Pancreas (tissue), 10 donors: ENCODE data around the gene NHP2. TPM values are rescaled to one million over a fixed set of nuclear protein-coding genes. Genes with fewer than 3 reads are reported as not detected.

Experiments
- ATAC-seq, 4 donors: fragments of 200-7000 bp; cut with Tn5 transposase; one replicate each; pipeline versions ENCODE4 v1.8.0 to v1.9.1; 2020; ENCODE audit warnings: mild to moderate bottlenecking in 4 of 4, moderate library complexity in 4 of 4
- DNase-seq, 6 donors: peaks; one replicate each; pipeline ENCODE4 v3.0.0-alpha.2; 2020
- FAIRE-seq: peaks from 2 replicates; lab custom pipeline; 2012; peaks lifted over from hg19 to GRCh38; lab: Jason Lieb, UNC
- H3K27ac ChIP-seq, 4 donors: fragments of 200-600 bp; sonication (generic); 1 replicate in 3 of 4; 2 replicates in 1 of 4; pipeline versions ENCODE4 v1.5.0 to v1.8.0; 2020
- H3K27me3 ChIP-seq, 4 donors: fragments of 200-600 bp; one replicate each; pipeline ENCODE4 v1.8.0; 2021
- H3K36me3 ChIP-seq, 3 donors: fragments of 200-600 bp; sonication (generic) in 1 of 3; one replicate each; pipeline versions ENCODE4 v1.5.0 to v1.8.0; 2020 to 2021
- H3K4me1 ChIP-seq, 3 donors: fragments of 200-600 bp; one replicate each; pipeline ENCODE4 v1.8.0; 2021
- H3K4me3 ChIP-seq, 4 donors: fragments of 200-600 bp; sonication (generic) in 2 of 4; one replicate each; pipeline versions ENCODE4 v1.5.0 to v1.8.0; 2020 to 2021
- H3K9me3 ChIP-seq, 4 donors: fragments of 200-600 bp; one replicate each; pipeline ENCODE4 v1.8.0; 2021
- WGBS, 2 donors: extraction: QIAGEN DNeasy Blood & Tissue Kit; methylation state at CpG; one replicate each; pipeline ENCODE4 v1.1.7; 2013; 5-methylcytosine and 5-hydroxymethylcytosine counted together
- intact Hi-C, 3 donors: fragments of 100-400 bp; cut with DNase I; formaldehyde crosslinking; loops; one replicate each; pipeline versions ENCODE4 v1.11.1 to v1.14.2; 2022
- polyA plus RNA-seq, 2 donors: library from polyadenylated mRNA; stranded (reverse); fragments of 200-250 nt; gene quantifications; one replicate each; pipeline ENCODE4 v1.2.3, GENCODE V29; 2013
- total RNA-seq, 6 donors: library from RNA; stranded (reverse); fragmentation: NEBNext Ultra II Directional in 4 of 6; extraction: Animal tissue kit (Norgen Biotek cat#: 25700) in 4 of 6; gene quantifications; one replicate each; pipeline versions ENCODE4 v1.2.1 to v1.2.4, GENCODE V29; 2021 to 2023
- TF ChIP-seq, protein P1 (sequence below), 4 donors: fragments of 200-600 bp; sonication (generic) in 3 of 4; IDR thresholded peaks; one replicate each; pipeline versions ENCODE4 v1.5.0 to v1.8.0; 2021; ENCODE audit warnings: antibody characterized with exemption in 4 of 4
- donor health status: healthy with polysubstance abuse.
- donor health status: DM: no; HTN: no; CAD: no; lungs with moderate emphysema.
- donor health status: DM: no; HTN: no; CAD: no.
- donor health status: control.
- donor health status: control.
- donor health status: Bipolar disorder and iron deficiency.
- donor health status: DM: yes; HTN: yes; CAD: no.
- donor health status: DM: no; HTN: no; CAD: no.
- donor health status: DM: no; HTN: no; CAD: no.
- donor health status: DM: yes; HTN: yes; CAD: no.

Gene NHP2
- total and polyA plus RNA-seq, 8 donors: 34.6 to 84.7 (median 54.1) TPM

GRCh38 chr5:178115136-178115813, 38.4 kb downstream of the NHP2 start:
- no peak overlapping the region for H3K4me3 ChIP-seq
- 74 to 79% methylated on average over 12 of the region's 12 CpGs for WGBS, 2 donors
- FAIRE-seq: no peak
- peaks cover 0 to 10% (median 0%) of the 10 kb centered on the region in 3 donors for H3K4me1 ChIP-seq
- no peak for ATAC-seq
- DNase-seq: no peak
- intact Hi-C loops: no loop called here
- H3K36me3 ChIP-seq: no peaks in the 10 kb centered on the region
- H3K9me3 ChIP-seq: no peaks in the 10 kb centered on the region
- TF ChIP-seq, protein P1, sequence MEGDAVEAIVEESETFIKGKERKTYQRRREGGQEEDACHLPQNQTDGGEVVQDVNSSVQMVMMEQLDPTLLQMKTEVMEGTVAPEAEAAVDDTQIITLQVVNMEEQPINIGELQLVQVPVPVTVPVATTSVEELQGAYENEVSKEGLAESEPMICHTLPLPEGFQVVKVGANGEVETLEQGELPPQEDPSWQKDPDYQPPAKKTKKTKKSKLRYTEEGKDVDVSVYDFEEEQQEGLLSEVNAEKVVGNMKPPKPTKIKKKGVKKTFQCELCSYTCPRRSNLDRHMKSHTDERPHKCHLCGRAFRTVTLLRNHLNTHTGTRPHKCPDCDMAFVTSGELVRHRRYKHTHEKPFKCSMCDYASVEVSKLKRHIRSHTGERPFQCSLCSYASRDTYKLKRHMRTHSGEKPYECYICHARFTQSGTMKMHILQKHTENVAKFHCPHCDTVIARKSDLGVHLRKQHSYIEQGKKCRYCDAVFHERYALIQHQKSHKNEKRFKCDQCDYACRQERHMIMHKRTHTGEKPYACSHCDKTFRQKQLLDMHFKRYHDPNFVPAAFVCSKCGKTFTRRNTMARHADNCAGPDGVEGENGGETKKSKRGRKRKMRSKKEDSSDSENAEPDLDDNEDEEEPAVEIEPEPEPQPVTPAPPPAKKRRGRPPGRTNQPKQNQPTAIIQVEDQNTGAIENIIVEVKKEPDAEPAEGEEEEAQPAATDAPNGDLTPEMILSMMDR (IDR thresholded peaks at IDR 0.05): no peak
- no peaks in the 10 kb centered on the region for H3K27me3 ChIP-seq
- H3K27ac ChIP-seq: no peak overlapping the region

DNA sequence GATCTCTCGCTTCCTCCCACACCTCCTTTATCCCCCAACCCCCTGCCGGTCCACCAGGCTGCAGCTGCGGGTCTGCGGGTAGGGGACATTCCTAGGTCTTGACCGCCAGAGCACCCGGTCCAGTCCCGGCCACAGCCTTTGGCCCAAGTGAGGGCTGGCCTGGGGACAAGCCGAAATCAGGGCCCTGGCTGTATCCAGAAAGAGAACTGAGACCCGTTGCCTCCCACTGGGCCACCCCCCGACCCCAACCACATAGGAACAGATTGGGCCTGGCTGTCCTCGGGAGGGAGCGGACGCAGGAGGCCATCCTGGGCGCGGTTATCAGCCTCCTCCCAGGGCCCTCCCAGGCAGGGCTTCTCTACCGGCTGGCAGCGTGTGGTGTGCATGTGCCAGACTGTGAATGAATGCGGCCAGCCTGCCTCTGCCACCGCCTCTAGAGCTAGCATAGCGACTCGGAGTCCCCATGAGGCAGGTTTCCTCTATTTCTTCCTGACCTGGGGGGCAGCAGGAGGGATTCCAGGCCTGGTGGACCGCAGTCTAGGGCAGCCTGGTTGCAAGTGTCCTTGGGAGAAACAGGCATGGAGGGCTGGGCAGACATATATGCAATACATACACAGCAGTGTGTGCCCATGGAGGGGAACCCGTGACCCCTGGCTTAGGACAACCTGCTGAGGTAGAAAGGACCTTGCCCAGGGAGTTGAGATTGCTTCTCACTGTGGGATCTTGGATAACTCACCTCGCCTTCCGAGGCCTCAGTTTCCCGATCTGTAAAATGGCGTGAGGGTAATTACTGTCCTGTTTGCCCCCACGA, 39.2 kb downstream of the NHP2 start:
- DNase-seq (peak in 1 of 6 donors; percentile 30), ATAC-seq (peak; percentile 31 to 67 (median 50)), FAIRE-seq (no peak)
- 18 to 20% methylated on average over 28 of the region's 28 CpGs for WGBS, 2 donors
- intact Hi-C loops: no loop called here
- no peaks in the 10 kb centered on the region for H3K27me3 ChIP-seq
- H3K4me3 ChIP-seq: peak overlapping the region in 3 of 4 donors; percentile 24 to 56 (median 42)
- H3K9me3 ChIP-seq: no peaks in the 10 kb centered on the region
- peaks cover 0 to 10% (median 0%) of the 10 kb centered on the region in 3 donors for H3K4me1 ChIP-seq
- TF ChIP-seq, protein P1 (IDR thresholded peaks at IDR 0.05): no peak
- no peaks in the 10 kb centered on the region for H3K36me3 ChIP-seq
- H3K27ac ChIP-seq: no peak overlapping the region

- H3K9me3 ChIP-seq: no peaks in the 10 kb centered on the region
- ATAC-seq (peak in 3 of 4 donors; percentile 13 to 36 (median 13)), DNase-seq (peak in 1 of 6 donors; percentile 42), FAIRE-seq (no peak)
- peak overlapping the region; percentile 24 to 56 (median 38) for H3K4me3 ChIP-seq
- H3K36me3 ChIP-seq: no peaks in the 10 kb centered on the region
- H3K4me1 ChIP-seq: peaks cover 0 to 10% (median 0%) of the 10 kb centered on the region in 3 donors
- TF ChIP-seq, protein P1 (IDR thresholded peaks at IDR 0.05): no peak
- H3K27ac ChIP-seq: no peak overlapping the region
- WGBS, 2 donors: 1 to 2% methylated on average over 38 to 41 of the region's 41 CpGs
- no peaks in the 10 kb centered on the region for H3K27me3 ChIP-seq
- intact Hi-C loops: no loop called here
These were observed 39.8 kb downstream of the NHP2 start for GRCh38 chr5:178113841-178114324.

GRCh38 chr5:178113141-178113787, 40.4 kb downstream of the NHP2 start, which contains the start of gene N4BP3:
N4BP3 (plus strand) TSS chr5:178113532; CDS start chr5:178119584, 6,052 bp downstream.
- WGBS, 2 donors: 1 to 3% methylated on average over 45 to 96 of the region's 96 CpGs
- ATAC-seq (peak; percentile 86 to 90 (median 88)), DNase-seq (peak in 5 of 6 donors; percentile 56 to 86 (median 75)), FAIRE-seq (no peak)
- TF ChIP-seq, protein P1 (IDR thresholded peaks at IDR 0.05): no peak
- peak within 1 kb of the TSS; percentile 24 to 56 (median 38) for H3K4me3 ChIP-seq
- intact Hi-C loops: no loop called here
- H3K4me1 ChIP-seq: peaks cover 0 to 10% (median 0%) of the 10 kb centered on the region in 3 donors
- H3K36me3 ChIP-seq: no peaks in the 10 kb centered on the region
- no peaks in the 10 kb centered on the region for H3K9me3 ChIP-seq
- no peaks in the 10 kb centered on the region for H3K27me3 ChIP-seq
- no peak within 1 kb of the TSS for H3K27ac ChIP-seq
